ENCODE measurements around the gene CNN3.

Gene CNN3

GRCh38 chr1:94873520-94874351 lies 53.2 kb downstream of the CNN3 start:
- no peaks in the 10 kb centered on the region for H3K36me3 ChIP-seq (ENCODE audit: control insufficient read depth, insufficient read depth, low read length)
- peaks cover 4% of the 10 kb centered on the region for H3K4me1 ChIP-seq (ENCODE audit: control insufficient read depth, insufficient read depth, low read length)
- 89 to 90% methylated on average over 7 of the region's 7 CpGs for WGBS, 2 experiments
- H3K27me3 ChIP-seq (ENCODE audit: control insufficient read depth, insufficient read depth, low read length, poor library complexity, severe bottlenecking) = no peaks in the 10 kb centered on the region
- H3K9me3 ChIP-seq (ENCODE audit: control insufficient read depth, low read length) = no peaks in the 10 kb centered on the region
- no peak overlapping the region for H3K27ac ChIP-seq (ENCODE audit: insufficient read depth, low read depth, low read length, poor library complexity, severe bottlenecking)
- H3K4me3 ChIP-seq (ENCODE audit: insufficient read depth, low read depth, low read length) = no peak overlapping the region

DNA sequence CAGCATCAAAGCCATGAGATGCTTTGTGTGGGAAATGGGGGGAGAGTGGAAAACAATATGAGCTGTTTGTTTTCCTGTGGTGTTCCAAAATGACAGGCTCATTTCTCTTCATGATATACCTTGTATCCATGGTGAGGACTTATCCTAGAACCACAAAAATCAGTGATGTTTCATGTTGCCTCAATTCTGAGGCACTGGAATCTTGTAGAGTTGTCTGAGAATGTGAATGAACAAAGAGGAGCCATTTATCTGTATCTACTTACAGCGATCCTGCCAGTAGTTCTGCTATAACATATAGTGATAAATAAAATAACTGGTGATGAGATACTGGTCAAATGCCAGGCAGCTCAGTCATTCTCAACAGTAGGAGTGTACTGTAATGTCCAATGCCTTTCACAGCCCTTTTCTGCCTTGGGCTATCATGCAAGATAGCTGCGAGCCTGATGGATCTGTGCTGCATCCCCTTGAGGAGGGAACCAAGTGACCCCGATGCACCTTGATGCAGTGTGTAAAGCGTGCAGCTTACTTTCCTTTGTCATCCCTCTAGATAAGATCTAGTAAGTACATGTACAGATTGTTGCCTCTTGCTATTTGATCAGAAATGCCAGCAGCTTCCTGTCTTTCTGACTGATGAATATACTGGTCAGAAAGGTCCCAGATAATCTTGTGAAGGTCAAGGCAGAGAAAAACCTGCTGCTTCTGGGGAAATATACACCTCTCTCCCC lies 54.0 kb downstream of the CNN3 start:
- H3K27ac ChIP-seq (ENCODE audit: insufficient read depth, low read depth, low read length, poor library complexity, severe bottlenecking) = no peak overlapping the region
- 96% methylated on average over 4 of the region's 4 CpGs for WGBS, 2 experiments
- H3K27me3 ChIP-seq (ENCODE audit: control insufficient read depth, insufficient read depth, low read length, poor library complexity, severe bottlenecking) = no peaks in the 10 kb centered on the region
- H3K9me3 ChIP-seq (ENCODE audit: control insufficient read depth, low read length) = no peaks in the 10 kb centered on the region
- no peak overlapping the region for H3K4me3 ChIP-seq (ENCODE audit: insufficient read depth, low read depth, low read length)
- no peaks in the 10 kb centered on the region for H3K36me3 ChIP-seq (ENCODE audit: control insufficient read depth, insufficient read depth, low read length)
- peaks cover 4% of the 10 kb centered on the region for H3K4me1 ChIP-seq (ENCODE audit: control insufficient read depth, insufficient read depth, low read length)

GRCh38 chr1:94871031-94871430 lies 55.9 kb downstream of the CNN3 start:
- Histone ChIP-seq H3K36me3 (ENCODE audit: control insufficient read depth, insufficient read depth, low read length) (no peaks in the 10 kb centered on the region), H3K4me3 (ENCODE audit: insufficient read depth, low read depth, low read length) (no peak overlapping the region), H3K9me3 (ENCODE audit: control insufficient read depth, low read length) (no peaks in the 10 kb centered on the region), H3K4me1 (ENCODE audit: control insufficient read depth, insufficient read depth, low read length) (peaks cover 8% of the 10 kb centered on the region), H3K27me3 (ENCODE audit: control insufficient read depth, insufficient read depth, low read length, poor library complexity, severe bottlenecking) (no peaks in the 10 kb centered on the region), H3K27ac (ENCODE audit: insufficient read depth, low read depth, low read length, poor library complexity, severe bottlenecking) (no peak overlapping the region)
- 66 to 80% methylated on average over 2 of the region's 2 CpGs for WGBS, 2 experiments

DNA sequence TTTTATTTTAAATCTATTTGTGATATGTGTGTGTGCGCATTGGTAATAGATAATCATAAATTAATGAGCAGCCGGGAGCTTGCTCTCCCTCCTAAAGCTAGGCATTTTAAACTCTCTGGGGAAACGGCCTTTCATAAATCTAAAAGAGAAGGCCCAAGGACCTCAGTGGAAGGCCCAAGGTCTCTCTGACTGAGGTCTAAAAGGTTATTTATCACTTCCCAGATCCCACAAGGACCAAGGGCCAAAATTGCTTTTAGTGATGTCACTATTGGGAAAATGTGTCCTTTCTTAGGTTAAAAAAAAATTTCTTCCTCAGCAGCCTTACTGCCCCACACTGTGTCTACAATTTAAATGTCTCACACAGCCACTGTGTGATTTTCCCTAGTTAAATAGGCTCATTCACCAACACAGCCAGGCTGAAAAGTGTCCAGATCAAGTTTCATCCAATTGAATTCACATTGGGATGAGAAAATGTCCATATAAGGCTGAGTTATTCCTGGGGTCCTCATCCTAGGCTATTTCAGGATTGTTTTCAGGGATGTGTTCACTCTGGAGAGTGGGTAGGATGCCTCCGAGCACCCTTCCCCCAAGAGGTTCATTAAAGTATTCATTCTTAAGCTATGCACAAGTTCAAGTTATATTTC lies 60.6 kb downstream of the CNN3 start:
- Histone ChIP-seq H3K4me3 (ENCODE audit: insufficient read depth, low read depth, low read length) (no peak overlapping the region), H3K27ac (ENCODE audit: insufficient read depth, low read depth, low read length, poor library complexity, severe bottlenecking) (no peak overlapping the region), H3K27me3 (ENCODE audit: control insufficient read depth, insufficient read depth, low read length, poor library complexity, severe bottlenecking) (no peaks in the 10 kb centered on the region), H3K4me1 (ENCODE audit: control insufficient read depth, insufficient read depth, low read length) (peaks cover 23% of the 10 kb centered on the region), H3K36me3 (ENCODE audit: control insufficient read depth, insufficient read depth, low read length) (no peaks in the 10 kb centered on the region), H3K9me3 (ENCODE audit: control insufficient read depth, low read length) (no peaks in the 10 kb centered on the region)
- 79 to 83% methylated on average over 3 to 4 of the region's 4 CpGs for WGBS, 2 experiments

- Histone ChIP-seq H3K36me3 (ENCODE audit: control insufficient read depth, insufficient read depth, low read length) (no peaks in the 10 kb centered on the region), H3K4me1 (ENCODE audit: control insufficient read depth, insufficient read depth, low read length) (peaks cover 23% of the 10 kb centered on the region), H3K9me3 (ENCODE audit: control insufficient read depth, low read length) (no peaks in the 10 kb centered on the region), H3K27ac (ENCODE audit: insufficient read depth, low read depth, low read length, poor library complexity, severe bottlenecking) (no peak overlapping the region), H3K4me3 (ENCODE audit: insufficient read depth, low read depth, low read length) (no peak overlapping the region), H3K27me3 (ENCODE audit: control insufficient read depth, insufficient read depth, low read length, poor library complexity, severe bottlenecking) (no peaks in the 10 kb centered on the region)
- WGBS, 2 experiments = 83 to 86% methylated on average over 4 of the region's 4 CpGs
Measured at GRCh38 chr1:94865360-94865759, 61.5 kb downstream of the CNN3 start.

DNA sequence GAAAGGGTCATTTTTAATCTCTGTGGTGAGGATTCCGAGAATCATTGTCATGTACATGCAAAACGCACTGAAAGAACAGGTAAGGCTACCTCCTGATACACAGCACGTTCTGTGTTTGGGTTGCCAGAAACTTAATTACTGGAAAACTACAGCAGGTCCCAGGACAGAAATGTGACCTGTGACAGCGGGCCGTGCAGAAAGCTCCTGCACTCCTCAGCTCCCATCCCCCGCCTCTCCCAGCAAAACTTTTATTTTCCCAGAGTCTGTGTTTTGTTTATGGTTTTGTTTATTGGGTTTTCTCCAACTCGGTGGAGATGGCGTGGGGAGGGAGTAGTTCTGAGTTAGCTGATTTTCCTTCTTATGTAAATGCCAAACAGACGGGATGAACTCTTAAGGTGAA lies 62.1 kb downstream of the CNN3 start:
- no peaks in the 10 kb centered on the region for H3K36me3 ChIP-seq (ENCODE audit: control insufficient read depth, insufficient read depth, low read length)
- WGBS, 2 experiments = 34 to 39% methylated on average over 7 to 9 of the region's 9 CpGs
- no peak overlapping the region for H3K27ac ChIP-seq (ENCODE audit: insufficient read depth, low read depth, low read length, poor library complexity, severe bottlenecking)
- H3K27me3 ChIP-seq (ENCODE audit: control insufficient read depth, insufficient read depth, low read length, poor library complexity, severe bottlenecking) = no peaks in the 10 kb centered on the region
- no peaks in the 10 kb centered on the region for H3K9me3 ChIP-seq (ENCODE audit: control insufficient read depth, low read length)
- H3K4me1 ChIP-seq (ENCODE audit: control insufficient read depth, insufficient read depth, low read length) = peaks cover 26% of the 10 kb centered on the region
- no peak overlapping the region for H3K4me3 ChIP-seq (ENCODE audit: insufficient read depth, low read depth, low read length)

DNA sequence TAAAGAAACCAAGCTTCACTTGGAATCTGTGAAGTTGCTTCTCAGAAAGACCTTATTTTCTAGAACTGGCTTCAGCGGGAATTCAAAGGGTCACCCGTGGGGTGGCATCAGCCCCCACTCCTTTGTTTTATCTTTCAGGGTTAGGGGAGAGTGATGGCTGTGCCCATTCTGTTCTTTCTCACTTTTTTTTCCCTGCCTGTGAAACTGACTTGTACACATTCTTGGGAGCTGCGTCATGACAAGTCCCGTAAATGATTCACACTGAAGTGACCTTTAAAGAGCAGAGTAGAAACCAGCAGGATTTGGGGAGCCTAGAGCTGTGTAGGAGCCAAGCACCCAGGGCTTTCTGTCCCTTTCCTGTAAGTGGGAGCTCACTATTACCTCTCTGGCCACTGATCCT lies 63.0 kb downstream of the CNN3 start:
- H3K4me3 ChIP-seq (ENCODE audit: insufficient read depth, low read depth, low read length) = no peak overlapping the region
- no peak overlapping the region for H3K27ac ChIP-seq (ENCODE audit: insufficient read depth, low read depth, low read length, poor library complexity, severe bottlenecking)
- H3K27me3 ChIP-seq (ENCODE audit: control insufficient read depth, insufficient read depth, low read length, poor library complexity, severe bottlenecking) = no peaks in the 10 kb centered on the region
- 57 to 58% methylated on average over 4 of the region's 4 CpGs for WGBS, 2 experiments
- H3K9me3 ChIP-seq (ENCODE audit: control insufficient read depth, low read length) = no peaks in the 10 kb centered on the region
- H3K36me3 ChIP-seq (ENCODE audit: control insufficient read depth, insufficient read depth, low read length) = no peaks in the 10 kb centered on the region
- H3K4me1 ChIP-seq (ENCODE audit: control insufficient read depth, insufficient read depth, low read length) = peaks cover 26% of the 10 kb centered on the region

GRCh38 chr1:94863297-94863911 lies 63.5 kb downstream of the CNN3 start:
- 36 to 87% methylated on average over 1 to 2 of the region's 2 CpGs for WGBS, 2 experiments
- Histone ChIP-seq H3K27ac (ENCODE audit: insufficient read depth, low read depth, low read length, poor library complexity, severe bottlenecking) (no peak overlapping the region), H3K4me1 (ENCODE audit: control insufficient read depth, insufficient read depth, low read length) (peaks cover 26% of the 10 kb centered on the region), H3K9me3 (ENCODE audit: control insufficient read depth, low read length) (no peaks in the 10 kb centered on the region), H3K4me3 (ENCODE audit: insufficient read depth, low read depth, low read length) (no peak overlapping the region), H3K36me3 (ENCODE audit: control insufficient read depth, insufficient read depth, low read length) (no peaks in the 10 kb centered on the region), H3K27me3 (ENCODE audit: control insufficient read depth, insufficient read depth, low read length, poor library complexity, severe bottlenecking) (no peaks in the 10 kb centered on the region)

DNA sequence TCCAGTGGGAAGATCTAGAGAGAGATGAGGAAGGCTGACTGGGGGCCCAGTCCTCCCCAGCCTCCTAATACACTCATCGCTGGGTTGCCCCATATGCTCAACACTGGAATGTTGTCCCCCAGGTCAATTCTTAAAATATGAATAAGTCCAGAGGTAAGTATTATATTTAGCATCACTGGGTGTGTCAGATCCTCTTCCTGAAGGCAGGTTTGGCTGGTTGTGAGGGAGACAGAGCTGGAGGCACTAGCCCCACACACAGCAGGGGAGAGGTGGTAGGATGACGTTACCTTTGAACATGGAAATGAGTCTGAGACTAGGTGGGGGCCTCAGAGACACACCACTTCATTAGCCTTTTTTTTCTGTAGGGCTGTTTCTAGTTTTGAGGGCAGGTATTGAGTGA lies 64.2 kb downstream of the CNN3 start:
- no peaks in the 10 kb centered on the region for H3K9me3 ChIP-seq (ENCODE audit: control insufficient read depth, low read length)
- H3K27me3 ChIP-seq (ENCODE audit: control insufficient read depth, insufficient read depth, low read length, poor library complexity, severe bottlenecking) = no peaks in the 10 kb centered on the region
- no peak overlapping the region for H3K4me3 ChIP-seq (ENCODE audit: insufficient read depth, low read depth, low read length)
- no peaks in the 10 kb centered on the region for H3K36me3 ChIP-seq (ENCODE audit: control insufficient read depth, insufficient read depth, low read length)
- no peak overlapping the region for H3K27ac ChIP-seq (ENCODE audit: insufficient read depth, low read depth, low read length, poor library complexity, severe bottlenecking)
- peaks cover 26% of the 10 kb centered on the region for H3K4me1 ChIP-seq (ENCODE audit: control insufficient read depth, insufficient read depth, low read length)
- 75 to 87% methylated on average over 1 to 2 of the region's 2 CpGs for WGBS, 2 experiments

- H3K4me3 ChIP-seq (ENCODE audit: insufficient read depth, low read depth, low read length) = no peak overlapping the region
- H3K9me3 ChIP-seq (ENCODE audit: control insufficient read depth, low read length) = no peaks in the 10 kb centered on the region
- H3K4me1 ChIP-seq (ENCODE audit: control insufficient read depth, insufficient read depth, low read length) = peaks cover 14% of the 10 kb centered on the region
- WGBS, 2 experiments = 63 to 70% methylated on average over 2 of the region's 2 CpGs
- no peaks in the 10 kb centered on the region for H3K36me3 ChIP-seq (ENCODE audit: control insufficient read depth, insufficient read depth, low read length)
- H3K27me3 ChIP-seq (ENCODE audit: control insufficient read depth, insufficient read depth, low read length, poor library complexity, severe bottlenecking) = peaks cover 16% of the 10 kb centered on the region
- no peak overlapping the region for H3K27ac ChIP-seq (ENCODE audit: insufficient read depth, low read depth, low read length, poor library complexity, severe bottlenecking)
Measured at GRCh38 chr1:94859174-94859573, 67.7 kb downstream of the CNN3 start.
